Forelimb muscle (tissue), 1 donor: Measurements from ENCODE around the gene PXYLP1. TPM values are rescaled to one million over a fixed set of nuclear protein-coding genes. Genes with fewer than 3 reads are reported as not detected.

ENCODE experiments used
- DNase-seq: peaks from one replicate; pipeline ENCODE4 v3.0.0-alpha.2; 2013; ENCODE audit warnings: low read depth
- polyA plus RNA-seq: library from polyadenylated mRNA; unstranded; fragments of 120-200 nt; gene quantifications from one replicate; pipeline ENCODE4 v1.2.1, GENCODE V29; 2013; ENCODE audit not compliant: insufficient read length

PXYLP1 gene
- polyA plus RNA-seq, 1 donor: 19.3 TPM

GRCh38 chr3:141326123-141326522 is 94.5 kb downstream of the PXYLP1 start:
- DNase-seq: no peak

GRCh38 chr3:141326626-141327025 is 95.0 kb downstream of the PXYLP1 start:
- no peak for DNase-seq

GRCh38 chr3:141328286-141329166 is 96.9 kb downstream of the PXYLP1 start:
- no peak for DNase-seq

- no peak for DNase-seq
These were observed 98.6 kb downstream of the PXYLP1 start for GRCh38 chr3:141330235-141330634.

GRCh38 chr3:141330718-141331376 is 99.2 kb downstream of the PXYLP1 start:
- DNase-seq: no peak

GRCh38 chr3:141331377-141332318 is 100.0 kb downstream of the PXYLP1 start:
- DNase-seq: no peak

GRCh38 chr3:141332416-141332815 is 100.8 kb downstream of the PXYLP1 start:
- no peak for DNase-seq

GRCh38 chr3:141333836-141334626 is 102.4 kb downstream of the PXYLP1 start:
- DNase-seq: no peak

- DNase-seq: no peak
These were observed 103.1 kb downstream of the PXYLP1 start for GRCh38 chr3:141334627-141335250.

- no peak for DNase-seq
These were observed 104.0 kb downstream of the PXYLP1 start for GRCh38 chr3:141335531-141336061.

- DNase-seq: no peak
These were observed 105.3 kb downstream of the PXYLP1 start for GRCh38 chr3:141336672-141337522.

- no peak for DNase-seq
These were observed 105.9 kb downstream of the PXYLP1 start for GRCh38 chr3:141337523-141337854.

- no peak for DNase-seq
These were observed 106.4 kb downstream of the PXYLP1 start for GRCh38 chr3:141337991-141338390.

GRCh38 chr3:141338881-141339280 is 107.3 kb downstream of the PXYLP1 start:
- DNase-seq: no peak

GRCh38 chr3:141341536-141341935 is 109.9 kb downstream of the PXYLP1 start:
- no peak for DNase-seq

- no peak for DNase-seq
These were observed 110.8 kb downstream of the PXYLP1 start for GRCh38 chr3:141342386-141342785.

GRCh38 chr3:141343077-141343476 is 111.5 kb downstream of the PXYLP1 start:
- no peak for DNase-seq

- DNase-seq: no peak
These were observed 112.2 kb downstream of the PXYLP1 start for GRCh38 chr3:141343865-141344271.
